Trophoblast cell (in vitro differentiated cells and primary cell): ENCODE results near the gene LSM12.
A peak's percentile ranks its signal among the peaks of the same experiment; 100 is the strongest.
"Not testable (repeated sequence)": the region's sequence is repeated elsewhere in the genome, so short reads cannot be mapped to it uniquely, and the experiment has no call there.

Experiments used
- DNase-seq, 2 donors: peaks; one replicate each; pipeline ENCODE4 v3.0.0-alpha.2; 2016
- H2AFZ ChIP-seq: 2 replicates; pipeline ENCODE4 v1.6.1; 2013; ENCODE audit warnings: low read length, moderate library complexity, mild to moderate bottlenecking; ENCODE audit not compliant: insufficient read depth, poor library complexity
- H2AK5ac ChIP-seq: 2 replicates; pipeline ENCODE4 v1.6.1; 2013; ENCODE audit warnings: mild to moderate bottlenecking, low read length
- H2BK120ac ChIP-seq: 2 replicates; pipeline ENCODE4 v1.6.1; 2013; ENCODE audit warnings: low read length, mild to moderate bottlenecking, moderate library complexity; ENCODE audit not compliant: insufficient read depth, poor library complexity
- H2BK12ac ChIP-seq: 2 replicates; pipeline ENCODE4 v1.6.1; 2013; ENCODE audit warnings: mild to moderate bottlenecking, low read length, moderate library complexity
- H2BK5ac ChIP-seq: 2 replicates; pipeline ENCODE4 v1.6.1; 2013; ENCODE audit warnings: low read length, low read depth, moderate library complexity, mild to moderate bottlenecking; ENCODE audit not compliant: poor library complexity
- H3K14ac ChIP-seq: 2 replicates; pipeline ENCODE4 v1.6.1; 2013; ENCODE audit warnings: mild to moderate bottlenecking, low read length
- H3K18ac ChIP-seq: 2 replicates; pipeline ENCODE4 v1.6.1; 2013; ENCODE audit warnings: mild to moderate bottlenecking, low read length
- H3K23ac ChIP-seq: 2 replicates; pipeline ENCODE4 v1.6.1; 2013; ENCODE audit warnings: low read length
- H3K27ac ChIP-seq: 2 replicates; pipeline ENCODE4 v1.5.1; 2013; ENCODE audit warnings: low read depth, mild to moderate bottlenecking, inconsistent platforms, low read length, moderate library complexity
- H3K27me3 ChIP-seq: 2 replicates; pipeline ENCODE4 v1.6.1; 2013; ENCODE audit warnings: inconsistent platforms, mild to moderate bottlenecking, low read length, moderate library complexity; ENCODE audit not compliant: insufficient read depth
- H3K36me3 ChIP-seq, 2 experiments: 1 replicate in 1 of 2; 2 replicates in 1 of 2; pipeline ENCODE4 v1.6.1; 2013; ENCODE audit warnings: low read length in 2 of 2, mild to moderate bottlenecking in 2 of 2, moderate library complexity in 1 of 2; ENCODE audit not compliant: insufficient read depth in 2 of 2, control insufficient read depth in 1 of 2
- H3K4ac ChIP-seq: 2 replicates; pipeline ENCODE4 v1.6.1; 2013; ENCODE audit warnings: low read depth, mild to moderate bottlenecking, low read length, moderate library complexity
- H3K4me1 ChIP-seq, 2 experiments: 1 replicate in 1 of 2; 2 replicates in 1 of 2; pipeline ENCODE4 v1.6.1; 2013; ENCODE audit warnings: low read length in 2 of 2, mild to moderate bottlenecking in 2 of 2, moderate library complexity in 1 of 2; ENCODE audit not compliant: insufficient read depth in 2 of 2, control insufficient read depth in 1 of 2
- H3K4me2 ChIP-seq: 2 replicates; pipeline ENCODE4 v1.6.1; 2013; ENCODE audit warnings: inconsistent platforms, mild to moderate bottlenecking, low read length, moderate library complexity
- H3K4me3 ChIP-seq: 2 replicates; pipeline ENCODE4 v1.5.1; 2013; ENCODE audit warnings: mild to moderate bottlenecking, low read depth, low read length, inconsistent platforms
- H3K79me1 ChIP-seq: one replicate; pipeline ENCODE4 v1.6.1; 2013; ENCODE audit warnings: low read length
- H3K79me2 ChIP-seq: 2 replicates; pipeline ENCODE4 v1.6.1; 2013; ENCODE audit warnings: low read length, mild to moderate bottlenecking; ENCODE audit not compliant: control insufficient read depth, insufficient read depth, poor library complexity
- H3K9ac ChIP-seq: 2 replicates; pipeline ENCODE4 v1.6.1; 2013; ENCODE audit warnings: mild to moderate bottlenecking, low read length
- H3K9me3 ChIP-seq: 2 replicates; pipeline ENCODE4 v1.6.1; 2013; ENCODE audit warnings: low read depth, mild to moderate bottlenecking, control low read depth, inconsistent platforms, low read length; ENCODE audit not compliant: insufficient read depth
- H4K12ac ChIP-seq: 2 replicates; pipeline ENCODE4 v1.6.1; 2013; ENCODE audit warnings: low read depth, mild to moderate bottlenecking, low read length, moderate library complexity
- H4K8ac ChIP-seq: 2 replicates; pipeline ENCODE4 v1.6.1; 2013; ENCODE audit warnings: low read depth, mild to moderate bottlenecking, low read length, moderate library complexity
- H4K91ac ChIP-seq: one replicate; pipeline ENCODE4 v1.6.1; 2013; ENCODE audit warnings: low read depth, mild to moderate bottlenecking, low read length, moderate library complexity
- WGBS: extraction: QIAGEN DNeasy Blood & Tissue Kit; methylation state at CpG from one replicate; pipeline ENCODE4 v1.1.7; 2013; ENCODE audit warnings: missing lambda C conversion rate; ENCODE audit not compliant: insufficient read length, insufficient coverage; ENCODE audit errors: extremely low coverage; 5-methylcytosine and 5-hydroxymethylcytosine counted together

LSM12 gene

GRCh38 chr17:43998552-43998951 is 67.9 kb downstream of the LSM12 start:
- no peak overlapping the region for H2BK120ac ChIP-seq
- no peak overlapping the region for H3K14ac ChIP-seq
- H3K4me1 ChIP-seq, result peaks cover 2% of the 10 kb centered on the region in 2 experiments
- no peaks in the 10 kb centered on the region for H3K79me1 ChIP-seq
- H3K4me2 ChIP-seq, result no peak overlapping the region
- no peak overlapping the region for H2AK5ac ChIP-seq
- no peaks in the 10 kb centered on the region for H3K9me3 ChIP-seq
- DNase-seq, result no peak
- H4K8ac ChIP-seq, result no peak overlapping the region
- no peaks in the 10 kb centered on the region for H3K27me3 ChIP-seq
- no CpG with 5 or more reads among the region's 3 CpGs for WGBS
- H2BK12ac ChIP-seq, result no peak overlapping the region
- H3K18ac ChIP-seq, result no peak overlapping the region
- H3K9ac ChIP-seq, result no peak overlapping the region
- no peak overlapping the region for H3K27ac ChIP-seq
- H4K91ac ChIP-seq, result no peak overlapping the region
- H3K36me3 ChIP-seq, result no peaks in the 10 kb centered on the region
- H3K4ac ChIP-seq, result no peak overlapping the region
- no peaks in the 10 kb centered on the region for H3K79me2 ChIP-seq
- H4K12ac ChIP-seq, result no peak overlapping the region
- H2BK5ac ChIP-seq, result no peak overlapping the region
- no peak overlapping the region for H3K4me3 ChIP-seq
- no peak overlapping the region for H3K23ac ChIP-seq
- H2AFZ ChIP-seq, result no peak overlapping the region

GRCh38 chr17:43997180-43997579 is 69.3 kb downstream of the LSM12 start:
- H3K27ac ChIP-seq, H3K27me3 ChIP-seq, DNase-seq, H3K79me1 ChIP-seq, H3K9ac ChIP-seq, H2BK120ac ChIP-seq, H3K9me3 ChIP-seq, H3K23ac ChIP-seq, H3K36me3 ChIP-seq, H2AFZ ChIP-seq, H3K4me2 ChIP-seq, H2BK5ac ChIP-seq, H3K4me3 ChIP-seq, H3K79me2 ChIP-seq, H3K4ac ChIP-seq, H4K91ac ChIP-seq, H2BK12ac ChIP-seq, H4K12ac ChIP-seq, H3K18ac ChIP-seq, H3K4me1 ChIP-seq, H4K8ac ChIP-seq, H2AK5ac ChIP-seq, H3K14ac ChIP-seq: not testable (repeated sequence)
- WGBS, result no CpG with 5 or more reads among the region's 5 CpGs

GRCh38 chr17:43995150-43995471 is 71.4 kb downstream of the LSM12 start:
- Histone ChIP-seq H2BK12ac (no peak overlapping the region), H3K23ac (no peak overlapping the region), H2AFZ (no peak overlapping the region), H3K27me3 (no peaks in the 10 kb centered on the region), H3K4ac (no peak overlapping the region), H3K4me1 (peaks cover 2% of the 10 kb centered on the region in 2 experiments), H2AK5ac (no peak overlapping the region), H3K14ac (no peak overlapping the region), H4K91ac (no peak overlapping the region), H3K79me1 (no peaks in the 10 kb centered on the region), H2BK5ac (no peak overlapping the region), H3K4me3 (no peak overlapping the region), H3K27ac (no peak overlapping the region), H3K36me3 (no peaks in the 10 kb centered on the region), H4K12ac (no peak overlapping the region), H3K9me3 (no peaks in the 10 kb centered on the region), H3K9ac (no peak overlapping the region), H2BK120ac (no peak overlapping the region), H3K79me2 (no peaks in the 10 kb centered on the region), H3K4me2 (peak overlapping the region; percentile 65), H3K18ac (no peak overlapping the region), H4K8ac (no peak overlapping the region)
- no peak for DNase-seq
- no CpG with 5 or more reads among the region's 12 CpGs for WGBS

- no peak overlapping the region for H3K14ac ChIP-seq
- no peak overlapping the region for H3K4me3 ChIP-seq
- H3K27me3 ChIP-seq, result no peaks in the 10 kb centered on the region
- H2BK5ac ChIP-seq, result no peak overlapping the region
- no CpG with 5 or more reads among the region's 52 CpGs for WGBS
- peak; percentile 37 to 78 for DNase-seq
- H3K4ac ChIP-seq, result no peak overlapping the region
- no peak overlapping the region for H4K12ac ChIP-seq
- H3K79me1 ChIP-seq, result no peaks in the 10 kb centered on the region
- H4K8ac ChIP-seq, result no peak overlapping the region
- H2AFZ ChIP-seq, result peak overlapping the region; percentile 50
- no peak overlapping the region for H3K18ac ChIP-seq
- H3K36me3 ChIP-seq, result no peaks in the 10 kb centered on the region
- peak overlapping the region; percentile 31 for H3K9ac ChIP-seq
- peak overlapping the region; percentile 65 for H3K4me2 ChIP-seq
- H3K4me1 ChIP-seq, result peaks cover 2% of the 10 kb centered on the region in 2 experiments
- no peak overlapping the region for H3K27ac ChIP-seq
- no peaks in the 10 kb centered on the region for H3K9me3 ChIP-seq
- no peaks in the 10 kb centered on the region for H3K79me2 ChIP-seq
- H3K23ac ChIP-seq, result no peak overlapping the region
- H2AK5ac ChIP-seq, result no peak overlapping the region
- no peak overlapping the region for H2BK12ac ChIP-seq
- no peak overlapping the region for H4K91ac ChIP-seq
- H2BK120ac ChIP-seq, result no peak overlapping the region
Measured at GRCh38 chr17:43994272-43995149, 72.0 kb downstream of the LSM12 start.
